T-helper 2 cell treated with Interferon-gamma antibody and Interleukin-4, amounts not matched to agents 100 ng/mL and 5 ng/mL, for 36 hours (primary cell): ENCODE measurements around the gene KANSL1L. TPM values are rescaled to one million over a fixed set of nuclear protein-coding genes. Genes with fewer than 3 reads are reported as not detected.

ENCODE experiments used
- intact Hi-C: fragments of 100-400 bp; cut with micrococcal nuclease; formaldehyde crosslinking; loops from one replicate; pipeline ENCODE4 v1.15.1; 2023
- total RNA-seq: library from RNA; stranded (reverse); gene quantifications from 2 replicates; pipeline ENCODE4 v1.2.3, GENCODE V29; 2022

KANSL1L gene
- total RNA-seq, 1 donor from 2014 or later: 4.8 TPM

- intact Hi-C loops: loop anchor here (1.0 to 10.0 kb wide), 4 partner anchors 168 to 1978 kb away; partner anchors contain the start of genes LANCL1, PIKFYVE and PLEKHM3
Measured at GRCh38 chr2:210002158-210003157, 168.8 kb downstream of the KANSL1L start, which contains the start of gene RPE. TSS of gene RPE (plus strand) at chr2:210002638. CDS start at chr2:210002662, 24 bp downstream.

GRCh38 chr2:210000464-210001324 lies 170.5 kb downstream of the KANSL1L start:
- intact Hi-C loops: loop anchor here (10.0 kb wide), 1 partner anchor 1976 kb away; the partner anchor contains the start of gene PLEKHM3

GRCh38 chr2:209998596-209998995 lies 172.6 kb downstream of the KANSL1L start:
- intact Hi-C loops: no loop called here

GRCh38 chr2:209993968-209994367 lies 177.2 kb downstream of the KANSL1L start:
- intact Hi-C loops: no loop called here

- intact Hi-C loops: no loop called here
Measured at GRCh38 chr2:209990838-209991237, 180.4 kb downstream of the KANSL1L start.

GRCh38 chr2:209988010-209988409 lies 183.2 kb downstream of the KANSL1L start:
- intact Hi-C loops: no loop called here

GRCh38 chr2:209986415-209986814 lies 184.8 kb downstream of the KANSL1L start:
- intact Hi-C loops: no loop called here

- intact Hi-C loops: no loop called here
Measured at GRCh38 chr2:209985874-209986273, 185.3 kb downstream of the KANSL1L start.

GRCh38 chr2:209984291-209984690 lies 186.9 kb downstream of the KANSL1L start:
- intact Hi-C loops: no loop called here

- intact Hi-C loops: loop anchor here (1.0 kb wide), 2 partner anchors 218 to 222 kb away; no protein-coding TSS in a partner anchor
Measured at GRCh38 chr2:209977386-209978239, 193.6 kb downstream of the KANSL1L start.

GRCh38 chr2:209976698-209977385 lies 194.4 kb downstream of the KANSL1L start:
- intact Hi-C loops: loop anchor here (1.0 kb wide), 2 partner anchors 218 to 222 kb away; no protein-coding TSS in a partner anchor

GRCh38 chr2:209974576-209974975 lies 196.6 kb downstream of the KANSL1L start:
- intact Hi-C loops: no loop called here

GRCh38 chr2:209973328-209973727 lies 197.9 kb downstream of the KANSL1L start:
- intact Hi-C loops: no loop called here

Other genes starting within 250 kb of the KANSL1L start
- gene RPE, start 168.8 kb downstream of the KANSL1L start, total RNA-seq: 53.5 and 54.6 TPM in 2 replicates
- gene ACADL, start 54.0 kb upstream of the KANSL1L start, total RNA-seq: not detected in 2 replicates
- not detected in 2 replicates for gene MYL1, start 143.8 kb upstream of the KANSL1L start, total RNA-seq